GM21528 (cell line): ENCODE measurements around the gene QSOX1.

Source experiments
- ATAC-seq: cut with Tn5 transposase; IDR thresholded peaks from one replicate; pipeline ENCODE4 v1.9.1; 2021; ENCODE audit warnings: mild to moderate bottlenecking, moderate library complexity; ENCODE audit not compliant: unreplicated experiment, low FRiP score

QSOX1 gene

GRCh38 chr1:180206581-180206980 is 51.9 kb downstream of the QSOX1 start:
- ATAC-seq: no peak

GRCh38 chr1:180208264-180208663 is 53.6 kb downstream of the QSOX1 start:
- no peak for ATAC-seq

GRCh38 chr1:180210008-180210620 is 55.4 kb downstream of the QSOX1 start:
- no peak for ATAC-seq

GRCh38 chr1:180211156-180211859 is 56.6 kb downstream of the QSOX1 start:
- no peak for ATAC-seq

GRCh38 chr1:180211860-180212229 is 57.2 kb downstream of the QSOX1 start:
- ATAC-seq: no peak

- ATAC-seq: no peak
Observed at GRCh38 chr1:180213401-180214170, 58.9 kb downstream of the QSOX1 start.

- no peak for ATAC-seq
Observed at GRCh38 chr1:180215856-180216625, 61.4 kb downstream of the QSOX1 start.

GRCh38 chr1:180217006-180217405 is 62.3 kb downstream of the QSOX1 start:
- no peak for ATAC-seq

- ATAC-seq: no peak
Observed at GRCh38 chr1:180218806-180219765, 64.4 kb downstream of the QSOX1 start.

GRCh38 chr1:180219776-180220175 is 65.1 kb downstream of the QSOX1 start:
- no peak for ATAC-seq

GRCh38 chr1:180221462-180221861 is 66.8 kb downstream of the QSOX1 start:
- ATAC-seq: no peak

GRCh38 chr1:180224902-180225301 is 70.2 kb downstream of the QSOX1 start:
- no peak for ATAC-seq

- no peak for ATAC-seq
Observed at GRCh38 chr1:180225403-180225802, 70.7 kb downstream of the QSOX1 start.

- no peak for ATAC-seq
Observed at GRCh38 chr1:180227861-180228647, 73.4 kb downstream of the QSOX1 start.

- no peak for ATAC-seq
Observed at GRCh38 chr1:180228648-180229482, 74.2 kb downstream of the QSOX1 start.

- ATAC-seq: no peak
Observed at GRCh38 chr1:180229483-180230415, 75.1 kb downstream of the QSOX1 start, which contains the start of gene LHX4. Gene LHX4 (plus strand): TSS chr1:180230264. CDS start chr1:180230530, 266 bp downstream.

GRCh38 chr1:180230416-180230790 is 75.7 kb downstream of the QSOX1 start:
- ATAC-seq: no peak
